Stomach smooth muscle (tissue), 2 donors: ENCODE data around the gene MXRA7.

Experiments
- H3K27ac ChIP-seq: one replicate; pipeline ENCODE4 v1.7.0; 2013; ENCODE audit warnings: mild to moderate bottlenecking, low read length, inconsistent platforms
- H3K27me3 ChIP-seq, 2 donors: one replicate each; pipeline ENCODE4 v1.7.0; 2013; ENCODE audit warnings: low read length in 2 of 2; ENCODE audit not compliant: insufficient read depth in 2 of 2, control insufficient read depth in 1 of 2
- H3K36me3 ChIP-seq, 2 donors: one replicate each; pipeline ENCODE4 v1.7.0; 2013; ENCODE audit warnings: low read length in 2 of 2; ENCODE audit not compliant: control insufficient read depth in 2 of 2, insufficient read depth in 2 of 2
- H3K4me1 ChIP-seq: one replicate; pipeline ENCODE4 v1.7.0; 2013; ENCODE audit warnings: low read length; ENCODE audit not compliant: control insufficient read depth, insufficient read depth
- H3K4me3 ChIP-seq, 2 donors: one replicate each; pipeline ENCODE4 v1.7.0; 2013; ENCODE audit warnings: low read length in 2 of 2
- H3K9ac ChIP-seq, 2 donors: one replicate each; pipeline ENCODE4 v1.7.0; 2013; ENCODE audit warnings: low read length in 2 of 2, mild to moderate bottlenecking in 1 of 2
- H3K9me3 ChIP-seq, 2 donors: one replicate each; pipeline ENCODE4 v1.7.0; 2013; ENCODE audit warnings: low read length in 2 of 2; ENCODE audit not compliant: control insufficient read depth in 2 of 2
- donor health status: healthy.
- donor health status: Pancreatic carcinoma.

MXRA7 gene

GRCh38 chr17:76659928-76660655 lies 50.7 kb downstream of the MXRA7 start:
- Histone ChIP-seq H3K4me1 (peaks cover 3% of the 10 kb centered on the region), H3K36me3 (no peaks in the 10 kb centered on the region), H3K27ac (no peak overlapping the region), H3K9me3 (no peaks in the 10 kb centered on the region), H3K9ac (no peak overlapping the region), H3K27me3 (peaks cover 0 to 3% of the 10 kb centered on the region in 2 donors), H3K4me3 (no peak overlapping the region)

GRCh38 chr17:76658242-76658662 lies 52.5 kb downstream of the MXRA7 start:
- Histone ChIP-seq H3K9me3 (no peaks in the 10 kb centered on the region), H3K9ac (no peak overlapping the region), H3K36me3 (no peaks in the 10 kb centered on the region), H3K4me3 (no peak overlapping the region), H3K27me3 (no peaks in the 10 kb centered on the region), H3K4me1 (peaks cover 3% of the 10 kb centered on the region), H3K27ac (no peak overlapping the region)

GRCh38 chr17:76657505-76658241 lies 53.1 kb downstream of the MXRA7 start:
- Histone ChIP-seq H3K36me3 (no peaks in the 10 kb centered on the region), H3K27ac (no peak overlapping the region), H3K9ac (no peak overlapping the region), H3K9me3 (no peaks in the 10 kb centered on the region), H3K27me3 (no peaks in the 10 kb centered on the region), H3K4me1 (peaks cover 3% of the 10 kb centered on the region), H3K4me3 (no peak overlapping the region)

- Histone ChIP-seq H3K9me3 (no peaks in the 10 kb centered on the region), H3K27ac (no peak overlapping the region), H3K27me3 (no peaks in the 10 kb centered on the region)
Observed at GRCh38 chr17:76654408-76654807, 56.4 kb downstream of the MXRA7 start.

GRCh38 chr17:76650504-76650903 lies 60.3 kb downstream of the MXRA7 start:
- Histone ChIP-seq H3K27me3 (peaks cover 0 to 2% of the 10 kb centered on the region in 2 donors), H3K36me3 (no peaks in the 10 kb centered on the region), H3K9me3 (no peaks in the 10 kb centered on the region), H3K27ac (no peak overlapping the region), H3K4me3 (no peak overlapping the region), H3K9ac (no peak overlapping the region), H3K4me1 (no peaks in the 10 kb centered on the region)

More at GRCh38 chr17:76654408-76654807, 56.4 kb downstream of the MXRA7 start:
- no peak overlapping the region for H3K9ac ChIP-seq
- no peak overlapping the region for H3K4me3 ChIP-seq
- H3K36me3 ChIP-seq, result no peaks in the 10 kb centered on the region
- H3K4me1 ChIP-seq, result no peaks in the 10 kb centered on the region

- Histone ChIP-seq H3K4me1 (no peaks in the 10 kb centered on the region), H3K27ac (no peak overlapping the region), H3K4me3 (no peak overlapping the region), H3K9me3 (no peaks in the 10 kb centered on the region), H3K9ac (no peak overlapping the region), H3K36me3 (no peaks in the 10 kb centered on the region), H3K27me3 (peaks cover 2 to 6% of the 10 kb centered on the region in 2 donors)
Observed at GRCh38 chr17:76646712-76647111, 64.1 kb downstream of the MXRA7 start.

- no peaks in the 10 kb centered on the region for H3K9me3 ChIP-seq
- no peaks in the 10 kb centered on the region for H3K36me3 ChIP-seq
- H3K4me3 ChIP-seq, result no peak overlapping the region
- H3K4me1 ChIP-seq, result no peaks in the 10 kb centered on the region
- H3K27me3 ChIP-seq, result peaks cover 2 to 6% of the 10 kb centered on the region in 2 donors
- no peak overlapping the region for H3K27ac ChIP-seq
- no peak overlapping the region for H3K9ac ChIP-seq
Observed at GRCh38 chr17:76645481-76645880, 65.3 kb downstream of the MXRA7 start.

- no peak overlapping the region for H3K4me3 ChIP-seq
- H3K27ac ChIP-seq, result no peak overlapping the region
- H3K4me1 ChIP-seq, result no peaks in the 10 kb centered on the region
- H3K27me3 ChIP-seq, result peaks cover 2 to 6% of the 10 kb centered on the region in 2 donors
- no peaks in the 10 kb centered on the region for H3K36me3 ChIP-seq
- no peak overlapping the region for H3K9ac ChIP-seq
- H3K9me3 ChIP-seq, result no peaks in the 10 kb centered on the region
Observed at GRCh38 chr17:76644995-76645394, 65.8 kb downstream of the MXRA7 start.

- no peak within 1 kb of the TSS for H3K27ac ChIP-seq
- H3K27me3 ChIP-seq, result peaks cover 2 to 6% of the 10 kb centered on the region in 2 donors
- no peaks in the 10 kb centered on the region for H3K9me3 ChIP-seq
- peak within 1 kb of the TSS in 1 of 2 donors; percentile 55 for H3K4me3 ChIP-seq
- no peak within 1 kb of the TSS for H3K9ac ChIP-seq
- no peaks in the 10 kb centered on the region for H3K4me1 ChIP-seq
- no peaks in the 10 kb centered on the region for H3K36me3 ChIP-seq
Observed at GRCh38 chr17:76643553-76644148, 67.1 kb downstream of the MXRA7 start, which contains the start of gene ST6GALNAC1. ST6GALNAC1 (minus strand) TSS chr17:76643757; CDS start chr17:76643638, 119 bp downstream.

- Histone ChIP-seq H3K36me3 (no peaks in the 10 kb centered on the region), H3K27ac (no peak overlapping the region), H3K27me3 (peaks cover under 1 to 6% of the 10 kb centered on the region in 2 donors), H3K9ac (no peak overlapping the region), H3K9me3 (no peaks in the 10 kb centered on the region), H3K4me1 (no peaks in the 10 kb centered on the region), H3K4me3 (peak overlapping the region in 1 of 2 donors; percentile 55)
Observed at GRCh38 chr17:76642994-76643393, 67.8 kb downstream of the MXRA7 start.
